ENCODE data around the gene AGBL1. TPM values are rescaled to one million over a fixed set of nuclear protein-coding genes. Genes with fewer than 3 reads are reported as not detected.

AGBL1 gene
- polyA plus RNA-seq, 1 donor (not counting 4 experiments of a cell fraction or from before 2014, with no cell fraction given), result not detected

DNA sequence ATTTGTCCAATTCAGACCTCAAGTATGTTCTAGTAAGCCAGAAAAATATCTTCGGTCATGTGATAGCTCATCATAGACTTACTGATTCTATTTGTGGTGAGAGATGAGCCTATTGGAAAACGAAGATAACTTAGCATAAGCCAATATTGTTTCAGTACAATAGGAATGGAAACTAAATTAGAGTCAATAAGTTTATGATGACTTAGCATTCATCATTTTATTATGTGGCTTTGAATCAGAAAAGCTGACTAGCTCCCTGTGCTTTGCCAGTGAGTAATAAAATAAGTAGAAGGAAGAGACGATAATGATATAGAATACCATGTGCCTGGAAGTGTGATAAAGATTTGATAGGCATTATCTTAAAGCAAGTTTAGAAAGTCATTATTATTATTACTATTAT is 605.6 kb downstream of the AGBL1 start:
- Histone ChIP-seq H3K36me3 (ENCODE audit: control insufficient read depth in 2 of 2, extremely low read depth in 1 of 2, insufficient read depth in 2 of 2, low read length in 2 of 2) (no peaks in the 10 kb centered on the region), H3K9ac (ENCODE audit: control insufficient read depth, extremely low read depth, insufficient read depth, low read length) (no peak overlapping the region), H2AFZ (ENCODE audit: control insufficient read depth, low read length) (no peak overlapping the region), H4K20me1 (ENCODE audit: control insufficient read depth, extremely low read depth, insufficient read depth, low read length) (no peaks in the 10 kb centered on the region), H3K9me1 (ENCODE audit: control insufficient read depth, extremely low read depth, insufficient read depth, low read length) (no peaks in the 10 kb centered on the region), H3K4me1 (ENCODE audit: control insufficient read depth, extremely low read depth, insufficient read depth, low read length) (no peaks in the 10 kb centered on the region), H3K27ac (ENCODE audit: control insufficient read depth, insufficient read depth, low read length) (no peak overlapping the region), H3K79me2 (ENCODE audit: control insufficient read depth, insufficient read depth, low read length) (no peaks in the 10 kb centered on the region), H3K4me2 (ENCODE audit: control insufficient read depth, extremely low read depth, insufficient read depth, low read depth, low read length) (no peak overlapping the region), H3K27me3 (ENCODE audit: control insufficient read depth, extremely low read depth, insufficient read depth, low read length) (no peaks in the 10 kb centered on the region), H3K9me3 (ENCODE audit: control insufficient read depth, low read depth, low read length) (no peaks in the 10 kb centered on the region), H3K4me3 (ENCODE audit: control insufficient read depth in 2 of 3, extremely low read depth in 1 of 3, insufficient read depth in 2 of 3, low read depth in 1 of 3, low read length in 3 of 3) (no peak overlapping the region)
- dilution Hi-C loops (cut with MboI; ENCODE audit: extremely low pct_ligation_motif_present, low sequenced_read_pairs), result no loop called here
- DNase-seq (ENCODE audit: low read depth, low spot score), result no peak
- FAIRE-seq, result no peak
- TF ChIP-seq EZH2 (IDR thresholded peaks at IDR 0.05; ENCODE audit: low read length), result no peak
- TF ChIP-seq, protein P1, sequence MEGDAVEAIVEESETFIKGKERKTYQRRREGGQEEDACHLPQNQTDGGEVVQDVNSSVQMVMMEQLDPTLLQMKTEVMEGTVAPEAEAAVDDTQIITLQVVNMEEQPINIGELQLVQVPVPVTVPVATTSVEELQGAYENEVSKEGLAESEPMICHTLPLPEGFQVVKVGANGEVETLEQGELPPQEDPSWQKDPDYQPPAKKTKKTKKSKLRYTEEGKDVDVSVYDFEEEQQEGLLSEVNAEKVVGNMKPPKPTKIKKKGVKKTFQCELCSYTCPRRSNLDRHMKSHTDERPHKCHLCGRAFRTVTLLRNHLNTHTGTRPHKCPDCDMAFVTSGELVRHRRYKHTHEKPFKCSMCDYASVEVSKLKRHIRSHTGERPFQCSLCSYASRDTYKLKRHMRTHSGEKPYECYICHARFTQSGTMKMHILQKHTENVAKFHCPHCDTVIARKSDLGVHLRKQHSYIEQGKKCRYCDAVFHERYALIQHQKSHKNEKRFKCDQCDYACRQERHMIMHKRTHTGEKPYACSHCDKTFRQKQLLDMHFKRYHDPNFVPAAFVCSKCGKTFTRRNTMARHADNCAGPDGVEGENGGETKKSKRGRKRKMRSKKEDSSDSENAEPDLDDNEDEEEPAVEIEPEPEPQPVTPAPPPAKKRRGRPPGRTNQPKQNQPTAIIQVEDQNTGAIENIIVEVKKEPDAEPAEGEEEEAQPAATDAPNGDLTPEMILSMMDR (optimal IDR thresholded peaks at IDR 0.05 in 1 of 3, IDR thresholded peaks at IDR 0.05 in 1 of 3, conservative IDR thresholded peaks at IDR 0.05 in 1 of 3; ENCODE audit: extremely low read depth in 1 of 3, insufficient read depth in 2 of 3, low read length in 3 of 3), result no peak

DNA sequence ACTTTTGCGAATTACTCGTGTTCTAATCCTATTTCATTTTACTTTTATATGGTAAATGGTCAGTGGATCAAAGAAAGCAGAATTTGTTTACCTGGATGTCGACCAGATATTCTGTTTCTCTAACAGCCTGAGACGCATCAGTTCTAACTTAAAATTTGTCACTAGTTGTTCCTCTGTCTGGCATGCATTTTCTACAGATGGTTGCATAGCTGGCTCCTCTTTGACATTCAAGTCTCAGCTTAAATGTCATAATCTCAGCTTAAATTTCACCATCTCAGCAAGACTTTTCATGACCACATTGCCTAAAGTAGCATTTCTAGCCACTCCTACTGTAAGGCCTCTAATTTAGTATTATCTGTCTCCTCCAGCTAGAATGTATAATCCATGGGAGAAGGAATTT is 609.3 kb downstream of the AGBL1 start:
- FAIRE-seq (no peak), DNase-seq (ENCODE audit: low read depth, low spot score) (no peak)
- dilution Hi-C loops (cut with MboI; ENCODE audit: extremely low pct_ligation_motif_present, low sequenced_read_pairs), result no loop called here

More for the DNA sequence above, 609.3 kb downstream of the AGBL1 start:
- TF ChIP-seq EZH2 (IDR thresholded peaks at IDR 0.05; ENCODE audit: low read length), result no peak
- TF ChIP-seq, protein P1 (optimal IDR thresholded peaks at IDR 0.05 in 1 of 3, IDR thresholded peaks at IDR 0.05 in 1 of 3, conservative IDR thresholded peaks at IDR 0.05 in 1 of 3; ENCODE audit: extremely low read depth in 1 of 3, insufficient read depth in 2 of 3, low read length in 3 of 3), result no peak
- Histone ChIP-seq H3K9me1 (ENCODE audit: control insufficient read depth, extremely low read depth, insufficient read depth, low read length) (no peaks in the 10 kb centered on the region), H2AFZ (ENCODE audit: control insufficient read depth, low read length) (no peak overlapping the region), H3K36me3 (ENCODE audit: control insufficient read depth in 2 of 2, extremely low read depth in 1 of 2, insufficient read depth in 2 of 2, low read length in 2 of 2) (no peaks in the 10 kb centered on the region), H3K79me2 (ENCODE audit: control insufficient read depth, insufficient read depth, low read length) (no peaks in the 10 kb centered on the region), H3K27me3 (ENCODE audit: control insufficient read depth, extremely low read depth, insufficient read depth, low read length) (no peaks in the 10 kb centered on the region), H3K9me3 (ENCODE audit: control insufficient read depth, low read depth, low read length) (no peaks in the 10 kb centered on the region), H3K27ac (ENCODE audit: control insufficient read depth, insufficient read depth, low read length) (no peak overlapping the region), H3K9ac (ENCODE audit: control insufficient read depth, extremely low read depth, insufficient read depth, low read length) (no peak overlapping the region), H3K4me1 (ENCODE audit: control insufficient read depth, extremely low read depth, insufficient read depth, low read length) (no peaks in the 10 kb centered on the region), H4K20me1 (ENCODE audit: control insufficient read depth, extremely low read depth, insufficient read depth, low read length) (no peaks in the 10 kb centered on the region), H3K4me2 (ENCODE audit: control insufficient read depth, extremely low read depth, insufficient read depth, low read depth, low read length) (no peak overlapping the region), H3K4me3 (ENCODE audit: control insufficient read depth in 2 of 3, extremely low read depth in 1 of 3, insufficient read depth in 2 of 3, low read depth in 1 of 3, low read length in 3 of 3) (no peak overlapping the region)
